HG03571 (cell line): ENCODE results near the gene CETP.
"Not testable (repeated sequence)": the region's sequence is repeated elsewhere in the genome, so short reads cannot be mapped to it uniquely, and the experiment has no call there.

Source experiments
- ATAC-seq: cut with Tn5 transposase; IDR thresholded peaks from one replicate; pipeline ENCODE4 v1.9.1; 2021; ENCODE audit not compliant: unreplicated experiment

CETP gene

GRCh38 chr16:56980201-56980535 lies 18.4 kb downstream of the CETP start:
- ATAC-seq: no peak

GRCh38 chr16:56980792-56981724 lies 19.3 kb downstream of the CETP start:
- no peak for ATAC-seq

GRCh38 chr16:56981729-56982271 lies 20.1 kb downstream of the CETP start:
- ATAC-seq: no peak

- ATAC-seq: no peak
Observed at GRCh38 chr16:56982695-56983094, 20.9 kb downstream of the CETP start.

- ATAC-seq: no peak
Observed at GRCh38 chr16:56983211-56983751, 21.5 kb downstream of the CETP start.

GRCh38 chr16:56984639-56985038 lies 22.9 kb downstream of the CETP start:
- no peak for ATAC-seq

- no peak for ATAC-seq
Observed at GRCh38 chr16:56985288-56985961, 23.7 kb downstream of the CETP start.

GRCh38 chr16:56985962-56986360 lies 24.2 kb downstream of the CETP start:
- no peak for ATAC-seq

- no peak for ATAC-seq
Observed at GRCh38 chr16:56986361-56986760, 24.6 kb downstream of the CETP start.

- ATAC-seq: not testable (repeated sequence)
Observed at GRCh38 chr16:56986908-56987307, 25.2 kb downstream of the CETP start.

GRCh38 chr16:56987692-56988091 lies 25.9 kb downstream of the CETP start:
- ATAC-seq: no peak

- ATAC-seq: no peak
Observed at GRCh38 chr16:56988161-56988947, 26.6 kb downstream of the CETP start.

- ATAC-seq: peak; percentile 68
Observed at GRCh38 chr16:56988948-56989945, 27.5 kb downstream of the CETP start, which contains the start of gene NLRC5. NLRC5 (plus strand) TSS chr16:56989557; CDS start chr16:57020713, 31,156 bp downstream.

GRCh38 chr16:56989988-56990387 lies 28.2 kb downstream of the CETP start:
- no peak for ATAC-seq

GRCh38 chr16:56990407-56991286 lies 28.9 kb downstream of the CETP start:
- no peak for ATAC-seq

- not testable (repeated sequence) for ATAC-seq
Observed at GRCh38 chr16:56992431-56992830, 30.7 kb downstream of the CETP start.

GRCh38 chr16:56993204-56993603 lies 31.5 kb downstream of the CETP start:
- no peak for ATAC-seq

GRCh38 chr16:56994311-56994710 lies 32.6 kb downstream of the CETP start:
- ATAC-seq: no peak
